Body of pancreas (tissue), 4 donors: ENCODE measurements around the gene SP9.

Experiments used
- CTCF ChIP-seq, 7 experiments: fragments of 450-650 bp in 4 of 7; fragments of 200-600 bp in 3 of 7; sonication (generic) in 3 of 7; IDR thresholded peaks; one replicate each; pipeline ENCODE4 v1.5.1; 2016 to 2019; ENCODE audit warnings: antibody characterized with exemption in 7 of 7
- POLR2A ChIP-seq, 3 donors: fragments of 450-650 bp; IDR thresholded peaks; one replicate each; pipeline ENCODE4 v1.6.1; 2016; ENCODE audit warnings: antibody characterized with exemption in 3 of 3, mild to moderate bottlenecking in 2 of 3

- TF ChIP-seq CTCF (IDR thresholded peaks at IDR 0.05) (no peak), POLR2A (IDR thresholded peaks at IDR 0.05) (no peak)
These were observed 34.6 kb upstream of the SP9 start for GRCh38 chr2:174300114-174300513.
